HepG2 (cell line): ENCODE measurements around the gene CHPF. TPM values are rescaled to one million over a fixed set of nuclear protein-coding genes. Genes with fewer than 3 reads are reported as not detected.

Experiments
- ADNP ChIP-seq: sonication (generic); formaldehyde crosslinking; IDR thresholded peaks from 2 replicates; pipeline ENCODE4 v1.4.0; 2020; ENCODE audit warnings: missing genetic modification reagents
- CHCHD3 ChIP-seq: sonication (generic); formaldehyde crosslinking; IDR thresholded peaks from 2 replicates; pipeline ENCODE4 v1.8.0; 2022; ENCODE audit warnings: mild to moderate bottlenecking, missing genetic modification reagents, moderate library complexity
- EZH2 ChIP-seq: conservative IDR thresholded peaks from 2 replicates; pipeline ENCODE4 v1.6.1; 2012; ENCODE audit warnings: mild to moderate bottlenecking, low read depth, low read length, moderate library complexity
- KDM4B ChIP-seq: sonication (generic); formaldehyde crosslinking; IDR thresholded peaks from 2 replicates; pipeline ENCODE4 v1.4.0; 2020; ENCODE audit warnings: missing genetic modification reagents
- LCORL ChIP-seq, 2 experiments: fragments of 450-650 bp in 1 of 2; sonication (generic) in 1 of 2; formaldehyde crosslinking in 1 of 2; IDR thresholded peaks; 2 replicates each; pipeline versions ENCODE4 v1.5.0 to v1.6.1; 2017 to 2020; ENCODE audit warnings: antibody characterized with exemption in 1 of 2, missing genetic modification reagents in 1 of 2
- NCOA2 ChIP-seq: sonication (generic); formaldehyde crosslinking; IDR thresholded peaks from 2 replicates; pipeline ENCODE4 v1.8.0; 2022; ENCODE audit warnings: inconsistent platforms
- NONO ChIP-seq, 2 experiments: fragments of 450-650 bp in 1 of 2; sonication (generic) in 1 of 2; formaldehyde crosslinking in 1 of 2; IDR thresholded peaks in 1 of 2; conservative IDR thresholded peaks in 1 of 2; 2 replicates each; pipeline versions ENCODE4 v1.6.1 to v1.8.0; 2017 to 2022; ENCODE audit warnings: mild to moderate bottlenecking in 1 of 2, missing genetic modification reagents in 1 of 2, moderate library complexity in 1 of 2
- SNAI1 ChIP-seq: sonication (generic); formaldehyde crosslinking; IDR thresholded peaks from 2 replicates; pipeline ENCODE4 v1.5.0; 2020; ENCODE audit warnings: mild to moderate bottlenecking, missing genetic modification reagents, borderline replicate concordance
- ZEB1 ChIP-seq: IDR thresholded peaks from 2 replicates; pipeline ENCODE4 v1.6.1; 2012; ENCODE audit warnings: mild to moderate bottlenecking, low read depth, inconsistent platforms; ENCODE audit not compliant: insufficient replicate concordance
- ZNF256 ChIP-seq: sonication (generic); formaldehyde crosslinking; conservative IDR thresholded peaks from 2 replicates; pipeline ENCODE4 v1.4.0; 2020; ENCODE audit warnings: missing genetic modification reagents
- ZNF577 ChIP-seq: sonication (generic); formaldehyde crosslinking; IDR thresholded peaks from 2 replicates; pipeline ENCODE4 v1.4.0; 2020; ENCODE audit warnings: mild to moderate bottlenecking, low read depth, missing genetic modification reagents, borderline replicate concordance
- ZNF709 ChIP-seq: sonication (generic); formaldehyde crosslinking; IDR thresholded peaks from 2 replicates; pipeline ENCODE4 v1.5.0; 2020; ENCODE audit warnings: mild to moderate bottlenecking, missing genetic modification reagents
- ZNF720 ChIP-seq: sonication (generic); formaldehyde crosslinking; IDR thresholded peaks from 2 replicates; pipeline ENCODE4 v1.4.0; 2020; ENCODE audit warnings: missing genetic modification reagents
- polyA plus RNA-seq, 8 experiments: library from polyadenylated mRNA; depleted of rRNA in 3 of 8; stranded (reverse) in 7 of 8; unstranded in 1 of 8; fragments of >200 nt; fragmentation: Illumina TruSeq in 4 of 8; extraction: Trizol in 4 of 8; gene quantifications; 2 replicates each; pipeline versions ENCODE4 v1.2.1 to v1.2.3, GENCODE V29; 2011 to 2016; ENCODE audit warnings: low read depth in 4 of 8, missing spikeins in 1 of 8, mixed read lengths in 1 of 8; ENCODE audit not compliant: insufficient read depth in 1 of 8
- total RNA-seq, 5 experiments: library from RNA; depleted of rRNA; stranded (reverse); fragments of >200 nt; fragmentation: Illumina TruSeq; extraction: Trizol; gene quantifications; 2 replicates each; pipeline ENCODE4 v1.2.3, GENCODE V29; 2016; ENCODE audit warnings: low read depth in 1 of 5
- TF ChIP-seq, protein P1 (sequence below): sonication (generic); formaldehyde crosslinking; IDR thresholded peaks from 2 replicates; pipeline ENCODE4 v1.5.1; 2020; ENCODE audit warnings: mild to moderate bottlenecking, missing genetic modification reagents, borderline replicate concordance
- TF ChIP-seq, protein P2 (sequence below): sonication (generic); formaldehyde crosslinking; IDR thresholded peaks from 2 replicates; pipeline ENCODE4 v1.8.0; 2023; ENCODE audit warnings: mild to moderate bottlenecking, missing genetic modification reagents
- TF ChIP-seq, protein P3 (sequence below): sonication (generic); formaldehyde crosslinking; IDR thresholded peaks from 2 replicates; pipeline ENCODE4 v1.8.1; 2023; ENCODE audit warnings: mild to moderate bottlenecking, inconsistent platforms, moderate library complexity, missing genetic modification reagents, borderline replicate concordance
- TF ChIP-seq, protein P4 (sequence below): sonication (generic); formaldehyde crosslinking; IDR thresholded peaks from 2 replicates; pipeline ENCODE4 v1.4.0; 2020; ENCODE audit warnings: missing genetic modification reagents, borderline replicate concordance

The CHPF gene
- total and polyA plus RNA-seq, 2 of the 13 experiments (the other 11 are each of a cell fraction or from before 2014, with no cell fraction given), result 79.6 to 111 TPM

DNA sequence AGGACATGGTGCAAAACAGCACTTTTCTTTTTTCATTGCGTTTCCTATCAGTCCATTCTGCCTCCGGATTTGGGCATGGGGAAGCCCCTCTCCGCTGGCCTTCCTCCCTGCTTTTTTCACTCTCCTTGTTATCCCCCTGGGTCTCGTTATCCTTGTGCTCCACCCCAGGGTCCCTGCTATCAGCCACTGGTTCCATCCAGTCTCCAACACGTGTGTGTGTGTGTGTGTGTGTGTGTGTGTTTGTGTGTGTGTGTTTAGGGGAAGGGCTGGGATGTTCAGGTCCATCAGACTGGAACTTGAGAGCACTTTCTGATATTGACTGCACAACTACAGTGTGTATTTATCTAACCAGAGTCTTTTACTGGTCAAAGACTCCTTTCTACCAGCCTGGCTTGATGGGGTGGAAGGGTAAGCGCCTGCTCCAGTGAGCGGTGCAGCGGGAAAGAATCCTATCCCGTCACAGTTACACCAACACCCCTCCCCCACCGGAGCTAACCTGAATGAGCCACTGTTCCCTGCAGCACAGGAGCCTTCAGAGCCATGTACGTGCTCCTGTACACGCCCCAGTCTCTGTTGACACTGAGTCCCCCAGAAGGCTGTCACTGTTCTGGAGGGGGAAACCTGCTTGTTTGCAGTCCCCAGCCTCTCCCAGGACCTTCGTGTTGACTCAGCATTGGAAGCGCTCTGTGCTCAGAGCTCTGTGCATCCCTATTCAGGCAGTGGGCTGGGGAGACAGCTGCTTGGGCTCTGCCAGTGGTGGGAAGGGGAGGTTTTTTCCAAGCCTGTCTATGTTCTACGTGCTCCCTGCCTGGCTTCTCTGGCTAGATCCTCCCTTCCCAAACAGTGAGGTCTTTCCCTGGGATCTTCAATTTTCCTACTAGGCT lies 33.1 kb upstream of the CHPF start (continued):
- TF ChIP-seq, protein P1, sequence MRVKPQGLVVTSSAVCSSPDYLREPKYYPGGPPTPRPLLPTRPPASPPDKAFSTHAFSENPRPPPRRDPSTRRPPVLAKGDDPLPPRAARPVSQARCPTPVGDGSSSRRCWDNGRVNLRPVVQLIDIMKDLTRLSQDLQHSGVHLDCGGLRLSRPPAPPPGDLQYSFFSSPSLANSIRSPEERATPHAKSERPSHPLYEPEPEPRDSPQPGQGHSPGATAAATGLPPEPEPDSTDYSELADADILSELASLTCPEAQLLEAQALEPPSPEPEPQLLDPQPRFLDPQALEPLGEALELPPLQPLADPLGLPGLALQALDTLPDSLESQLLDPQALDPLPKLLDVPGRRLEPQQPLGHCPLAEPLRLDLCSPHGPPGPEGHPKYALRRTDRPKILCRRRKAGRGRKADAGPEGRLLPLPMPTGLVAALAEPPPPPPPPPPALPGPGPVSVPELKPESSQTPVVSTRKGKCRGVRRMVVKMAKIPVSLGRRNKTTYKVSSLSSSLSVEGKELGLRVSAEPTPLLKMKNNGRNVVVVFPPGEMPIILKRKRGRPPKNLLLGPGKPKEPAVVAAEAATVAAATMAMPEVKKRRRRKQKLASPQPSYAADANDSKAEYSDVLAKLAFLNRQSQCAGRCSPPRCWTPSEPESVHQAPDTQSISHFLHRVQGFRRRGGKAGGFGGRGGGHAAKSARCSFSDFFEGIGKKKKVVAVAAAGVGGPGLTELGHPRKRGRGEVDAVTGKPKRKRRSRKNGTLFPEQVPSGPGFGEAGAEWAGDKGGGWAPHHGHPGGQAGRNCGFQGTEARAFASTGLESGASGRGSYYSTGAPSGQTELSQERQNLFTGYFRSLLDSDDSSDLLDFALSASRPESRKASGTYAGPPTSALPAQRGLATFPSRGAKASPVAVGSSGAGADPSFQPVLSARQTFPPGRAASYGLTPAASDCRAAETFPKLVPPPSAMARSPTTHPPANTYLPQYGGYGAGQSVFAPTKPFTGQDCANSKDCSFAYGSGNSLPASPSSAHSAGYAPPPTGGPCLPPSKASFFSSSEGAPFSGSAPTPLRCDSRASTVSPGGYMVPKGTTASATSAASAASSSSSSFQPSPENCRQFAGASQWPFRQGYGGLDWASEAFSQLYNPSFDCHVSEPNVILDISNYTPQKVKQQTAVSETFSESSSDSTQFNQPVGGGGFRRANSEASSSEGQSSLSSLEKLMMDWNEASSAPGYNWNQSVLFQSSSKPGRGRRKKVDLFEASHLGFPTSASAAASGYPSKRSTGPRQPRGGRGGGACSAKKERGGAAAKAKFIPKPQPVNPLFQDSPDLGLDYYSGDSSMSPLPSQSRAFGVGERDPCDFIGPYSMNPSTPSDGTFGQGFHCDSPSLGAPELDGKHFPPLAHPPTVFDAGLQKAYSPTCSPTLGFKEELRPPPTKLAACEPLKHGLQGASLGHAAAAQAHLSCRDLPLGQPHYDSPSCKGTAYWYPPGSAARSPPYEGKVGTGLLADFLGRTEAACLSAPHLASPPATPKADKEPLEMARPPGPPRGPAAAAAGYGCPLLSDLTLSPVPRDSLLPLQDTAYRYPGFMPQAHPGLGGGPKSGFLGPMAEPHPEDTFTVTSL, result peak; percentile 96
- TF ChIP-seq EZH2, result no peak
- TF ChIP-seq LCORL (IDR thresholded peaks at IDR 0.05), result 0 out of 2 replicates have a peak, but pooled peaks have one; percentile 33
- TF ChIP-seq LCORL (CRISPR knock-in tag; IDR thresholded peaks at IDR 0.05), result peak; percentile 99
- no peak for TF ChIP-seq ADNP
- TF ChIP-seq, protein P2, sequence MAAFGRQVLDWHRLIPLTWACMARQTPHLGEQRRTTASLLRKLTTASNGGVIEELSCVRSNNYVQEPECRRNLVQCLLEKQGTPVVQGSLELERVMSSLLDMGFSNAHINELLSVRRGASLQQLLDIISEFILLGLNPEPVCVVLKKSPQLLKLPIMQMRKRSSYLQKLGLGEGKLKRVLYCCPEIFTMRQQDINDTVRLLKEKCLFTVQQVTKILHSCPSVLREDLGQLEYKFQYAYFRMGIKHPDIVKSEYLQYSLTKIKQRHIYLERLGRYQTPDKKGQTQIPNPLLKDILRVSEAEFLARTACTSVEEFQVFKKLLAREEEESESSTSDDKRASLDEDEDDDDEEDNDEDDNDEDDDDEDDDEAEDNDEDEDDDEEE (CRISPR knock-in tag), result 0 out of 2 replicates have a peak, but pooled peaks have one; percentile 12
- TF ChIP-seq ZNF256, result no peak
- TF ChIP-seq, protein P3, sequence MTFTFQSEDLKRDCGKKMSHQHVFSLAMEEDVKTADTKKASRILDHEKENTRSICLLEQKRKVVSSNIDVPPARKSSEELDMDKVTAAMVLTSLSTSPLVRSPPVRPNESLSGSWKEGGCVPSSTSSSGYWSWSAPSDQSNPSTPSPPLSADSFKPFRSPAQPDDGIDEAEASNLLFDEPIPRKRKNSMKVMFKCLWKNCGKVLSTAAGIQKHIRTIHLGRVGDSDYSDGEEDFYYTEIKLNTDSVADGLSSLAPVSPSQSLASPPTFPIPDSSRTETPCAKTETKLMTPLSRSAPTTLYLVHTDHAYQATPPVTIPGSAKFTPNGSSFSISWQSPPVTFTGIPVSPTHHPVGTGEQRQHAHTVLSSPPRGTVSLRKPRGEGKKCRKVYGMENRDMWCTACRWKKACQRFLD (CRISPR knock-in tag), result no peak
- TF ChIP-seq, protein P4, sequence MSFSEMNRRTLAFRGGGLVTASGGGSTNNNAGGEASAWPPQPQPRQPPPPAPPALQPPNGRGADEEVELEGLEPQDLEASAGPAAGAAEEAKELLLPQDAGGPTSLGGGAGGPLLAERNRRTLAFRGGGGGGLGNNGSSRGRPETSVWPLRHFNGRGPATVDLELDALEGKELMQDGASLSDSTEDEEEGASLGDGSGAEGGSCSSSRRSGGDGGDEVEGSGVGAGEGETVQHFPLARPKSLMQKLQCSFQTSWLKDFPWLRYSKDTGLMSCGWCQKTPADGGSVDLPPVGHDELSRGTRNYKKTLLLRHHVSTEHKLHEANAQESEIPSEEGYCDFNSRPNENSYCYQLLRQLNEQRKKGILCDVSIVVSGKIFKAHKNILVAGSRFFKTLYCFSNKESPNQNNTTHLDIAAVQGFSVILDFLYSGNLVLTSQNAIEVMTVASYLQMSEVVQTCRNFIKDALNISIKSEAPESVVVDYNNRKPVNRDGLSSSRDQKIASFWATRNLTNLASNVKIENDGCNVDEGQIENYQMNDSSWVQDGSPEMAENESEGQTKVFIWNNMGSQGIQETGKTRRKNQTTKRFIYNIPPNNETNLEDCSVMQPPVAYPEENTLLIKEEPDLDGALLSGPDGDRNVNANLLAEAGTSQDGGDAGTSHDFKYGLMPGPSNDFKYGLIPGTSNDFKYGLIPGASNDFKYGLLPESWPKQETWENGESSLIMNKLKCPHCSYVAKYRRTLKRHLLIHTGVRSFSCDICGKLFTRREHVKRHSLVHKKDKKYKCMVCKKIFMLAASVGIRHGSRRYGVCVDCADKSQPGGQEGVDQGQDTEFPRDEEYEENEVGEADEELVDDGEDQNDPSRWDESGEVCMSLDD (CRISPR knock-in tag), result peak; percentile 96; the same call in 1 of the 2 replicates
- peak; percentile 85 for TF ChIP-seq KDM4B (CRISPR knock-in tag)
- peak; percentile 84; the same call in 1 of the 2 replicates for TF ChIP-seq ZNF709 (CRISPR knock-in tag)
- peak; percentile 90 for TF ChIP-seq NCOA2
- 0 out of 2 replicates have a peak, but pooled peaks have one; percentile 25 for TF ChIP-seq CHCHD3 (CRISPR knock-in tag)
- no peak for TF ChIP-seq ZNF577 (CRISPR knock-in tag)
- TF ChIP-seq ZNF720 (CRISPR knock-in tag), result no peak
- peak; percentile 81 for TF ChIP-seq ZEB1
- TF ChIP-seq SNAI1, result peak; percentile 97
- TF ChIP-seq NONO (IDR thresholded peaks at IDR 0.05), result no peak
- peak; percentile 97 for TF ChIP-seq NONO (CRISPR knock-in tag; conservative IDR thresholded peaks at IDR 0.05)
